ENCODE measurements around the gene MYRFL.
"Not testable (repeated sequence)": the region's sequence is repeated elsewhere in the genome, so short reads cannot be mapped to it uniquely, and the experiment has no call there.

MYRFL gene

DNA sequence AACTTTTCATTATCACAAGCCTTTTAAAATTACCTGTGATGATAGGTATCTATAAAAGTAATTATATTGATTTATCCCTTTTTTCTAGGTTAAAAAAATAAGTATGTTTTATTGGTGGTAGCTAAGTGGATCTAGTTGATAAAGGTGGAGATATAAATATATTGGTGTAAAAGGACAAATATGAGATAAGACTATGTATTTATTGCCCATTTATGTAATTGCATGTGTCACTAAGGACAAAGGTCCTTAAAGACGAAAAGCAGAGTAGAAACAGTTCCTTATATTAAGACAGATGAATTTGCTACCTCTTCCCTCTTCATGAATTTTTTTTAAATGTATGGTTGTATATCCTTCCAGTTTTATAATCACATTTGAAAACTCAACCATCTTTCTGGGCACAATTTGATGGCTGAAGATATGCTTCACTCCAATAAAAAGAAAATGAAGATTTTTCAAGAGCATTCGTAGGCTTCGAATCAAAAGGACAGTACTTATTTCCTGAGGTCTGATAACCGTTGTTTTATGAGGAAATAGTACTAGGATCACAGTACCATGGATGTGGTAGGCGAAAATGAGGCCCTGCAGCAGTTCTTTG is at the start of gene MYRFL:
Gene MYRFL, plus strand, starts transcription at position 262 of the 595 bp plus-strand sequence. Its CDS starts 291 bp downstream, at position 553.
- Histone ChIP-seq H3K27me3 (ENCODE audit: control insufficient read depth in 5 of 5, insufficient read depth in 4 of 5, low read length in 5 of 5) (peaks cover 0 to 3% (median 0%) of the 10 kb centered on the region in 5 donors), H3K9me3 (ENCODE audit: control insufficient read depth in 5 of 5, low read length in 5 of 5) (no peaks in the 10 kb centered on the region), H3K4me1 (ENCODE audit: control insufficient read depth in 5 of 5, insufficient read depth in 5 of 5, low read length in 5 of 5) (peaks cover 0 to 9% (median 6%) of the 10 kb centered on the region in 5 donors), H3K9ac (ENCODE audit: low read length in 5 of 5) (no peak within 1 kb of the TSS), H3K4me3 (ENCODE audit: low read depth in 1 of 5, low read length in 5 of 5) (no peak within 1 kb of the TSS), H3K27ac (ENCODE audit: low read depth, low read length) (no peak within 1 kb of the TSS), H3K36me3 (ENCODE audit: control insufficient read depth in 5 of 5, insufficient read depth in 5 of 5, low read length in 5 of 5) (no peaks in the 10 kb centered on the region)

- peaks cover 0 to 3% (median 0%) of the 10 kb centered on the region in 5 donors for H3K9me3 ChIP-seq (ENCODE audit: control insufficient read depth in 5 of 5, low read length in 5 of 5)
- peaks cover 0 to under 1% (median 0%) of the 10 kb centered on the region in 5 donors for H3K36me3 ChIP-seq (ENCODE audit: control insufficient read depth in 5 of 5, insufficient read depth in 5 of 5, low read length in 5 of 5)
- no peaks in the 10 kb centered on the region for H3K4me1 ChIP-seq (ENCODE audit: control insufficient read depth in 5 of 5, insufficient read depth in 5 of 5, low read length in 5 of 5)
- no peak overlapping the region for H3K27ac ChIP-seq (ENCODE audit: low read depth, low read length)
- no peak overlapping the region for H3K9ac ChIP-seq (ENCODE audit: low read length in 5 of 5)
- no peak overlapping the region for H3K4me3 ChIP-seq (ENCODE audit: low read depth in 1 of 5, low read length in 5 of 5)
- H3K27me3 ChIP-seq (ENCODE audit: control insufficient read depth in 5 of 5, insufficient read depth in 4 of 5, low read length in 5 of 5) = no peaks in the 10 kb centered on the region
Observed at GRCh38 chr12:69779928-69780327, 45.1 kb upstream of the MYRFL start.

DNA sequence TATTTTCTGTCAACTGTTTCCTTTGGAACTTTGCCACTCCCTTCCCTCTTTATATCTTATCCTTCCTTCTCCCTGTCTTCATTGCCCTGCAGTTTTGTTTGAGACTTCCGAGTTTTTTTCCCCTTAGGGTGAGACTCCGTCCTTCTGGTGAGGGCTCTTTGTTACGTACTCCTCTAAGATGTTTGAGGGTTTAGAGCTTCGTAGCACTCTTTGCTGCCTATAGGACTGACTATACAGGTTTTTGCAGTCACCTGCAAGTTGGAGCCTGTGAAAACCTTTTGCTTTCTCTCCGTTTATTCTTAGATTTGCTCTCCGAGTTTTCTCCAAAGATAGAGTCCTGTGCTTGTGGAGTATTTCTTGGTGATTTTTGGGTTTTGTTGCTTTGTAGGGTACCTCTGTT is 41.7 kb upstream of the MYRFL start:
- H3K9ac ChIP-seq (ENCODE audit: low read length in 5 of 5) = no peak overlapping the region
- peaks cover 0 to 11% (median 0%) of the 10 kb centered on the region in 5 donors for H3K36me3 ChIP-seq (ENCODE audit: control insufficient read depth in 5 of 5, insufficient read depth in 5 of 5, low read length in 5 of 5)
- no peak overlapping the region for H3K4me3 ChIP-seq (ENCODE audit: low read depth in 1 of 5, low read length in 5 of 5)

DNA sequence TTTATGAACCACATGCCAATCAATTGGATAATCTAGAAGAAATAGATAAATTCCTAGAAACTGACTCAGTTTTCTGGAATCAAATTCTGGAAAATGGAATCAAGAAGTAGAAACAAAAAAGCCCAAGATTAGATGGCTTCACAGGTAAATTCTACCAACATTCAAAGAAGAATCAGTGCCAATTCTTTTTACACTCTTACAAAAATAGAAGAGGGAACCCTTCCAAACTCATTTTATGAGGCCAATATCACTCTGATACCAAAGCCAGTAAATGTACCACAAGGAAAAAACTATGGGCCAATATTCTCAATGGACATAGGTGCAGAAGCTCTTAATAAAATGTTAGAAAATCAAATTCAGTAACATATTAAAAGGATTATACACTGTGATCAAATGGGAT is 35.7 kb upstream of the MYRFL start:
- H3K36me3 ChIP-seq (ENCODE audit: control insufficient read depth in 5 of 5, insufficient read depth in 5 of 5, low read length in 5 of 5) = peaks cover 0 to 11% (median 0%) of the 10 kb centered on the region in 5 donors

More for the DNA sequence above, 41.7 kb upstream of the MYRFL start:
- Histone ChIP-seq H3K9me3 (ENCODE audit: control insufficient read depth in 5 of 5, low read length in 5 of 5) (peaks cover 0 to 3% (median 0%) of the 10 kb centered on the region in 5 donors), H3K27me3 (ENCODE audit: control insufficient read depth in 5 of 5, insufficient read depth in 4 of 5, low read length in 5 of 5) (no peaks in the 10 kb centered on the region), H3K27ac (ENCODE audit: low read depth, low read length) (no peak overlapping the region), H3K4me1 (ENCODE audit: control insufficient read depth in 5 of 5, insufficient read depth in 5 of 5, low read length in 5 of 5) (no peaks in the 10 kb centered on the region)

GRCh38 chr12:69792533-69792932 is 32.5 kb upstream of the MYRFL start:
- Histone ChIP-seq H3K27me3 (ENCODE audit: control insufficient read depth in 5 of 5, insufficient read depth in 4 of 5, low read length in 5 of 5) (no peaks in the 10 kb centered on the region), H3K27ac (ENCODE audit: low read depth, low read length) (no peak overlapping the region), H3K36me3 (ENCODE audit: control insufficient read depth in 5 of 5, insufficient read depth in 5 of 5, low read length in 5 of 5) (peaks cover 0 to 15% (median 0%) of the 10 kb centered on the region in 5 donors), H3K4me3 (ENCODE audit: low read depth in 1 of 5, low read length in 5 of 5) (peak overlapping the region in 1 of 5 donors; percentile 2), H3K4me1 (ENCODE audit: control insufficient read depth in 5 of 5, insufficient read depth in 5 of 5, low read length in 5 of 5) (no peaks in the 10 kb centered on the region), H3K9ac (ENCODE audit: low read length in 5 of 5) (no peak overlapping the region), H3K9me3 (ENCODE audit: control insufficient read depth in 5 of 5, low read length in 5 of 5) (peaks cover 14 to 25% (median 20%) of the 10 kb centered on the region in 5 donors)

More for the DNA sequence above, 35.7 kb upstream of the MYRFL start:
- no peaks in the 10 kb centered on the region for H3K4me1 ChIP-seq (ENCODE audit: control insufficient read depth in 5 of 5, insufficient read depth in 5 of 5, low read length in 5 of 5)
- H3K27me3 ChIP-seq (ENCODE audit: control insufficient read depth in 5 of 5, insufficient read depth in 4 of 5, low read length in 5 of 5) = no peaks in the 10 kb centered on the region
- no peak overlapping the region for H3K9ac ChIP-seq (ENCODE audit: low read length in 5 of 5)
- H3K4me3 ChIP-seq (ENCODE audit: low read depth in 1 of 5, low read length in 5 of 5) = no peak overlapping the region
- peaks cover 14 to 25% (median 20%) of the 10 kb centered on the region in 5 donors for H3K9me3 ChIP-seq (ENCODE audit: control insufficient read depth in 5 of 5, low read length in 5 of 5)
- H3K27ac ChIP-seq (ENCODE audit: low read depth, low read length) = no peak overlapping the region

GRCh38 chr12:69807101-69807897 is 17.7 kb upstream of the MYRFL start:
- H3K9me3 ChIP-seq (ENCODE audit: control insufficient read depth in 5 of 5, low read length in 5 of 5); H3K4me3 ChIP-seq (ENCODE audit: low read depth in 1 of 5, low read length in 5 of 5); H3K27me3 ChIP-seq (ENCODE audit: control insufficient read depth in 5 of 5, insufficient read depth in 4 of 5, low read length in 5 of 5); H3K9ac ChIP-seq (ENCODE audit: low read length in 5 of 5); H3K27ac ChIP-seq (ENCODE audit: low read depth, low read length); H3K4me1 ChIP-seq (ENCODE audit: control insufficient read depth in 5 of 5, insufficient read depth in 5 of 5, low read length in 5 of 5); H3K36me3 ChIP-seq (ENCODE audit: control insufficient read depth in 5 of 5, insufficient read depth in 5 of 5, low read length in 5 of 5): not testable (repeated sequence)

GRCh38 chr12:69810870-69811498 is 14.0 kb upstream of the MYRFL start:
- Histone ChIP-seq H3K9me3 (ENCODE audit: control insufficient read depth in 5 of 5, low read length in 5 of 5) (peaks cover 0 to 2% (median 0%) of the 10 kb centered on the region in 5 donors), H3K4me3 (ENCODE audit: low read depth in 1 of 5, low read length in 5 of 5) (no peak overlapping the region), H3K27me3 (ENCODE audit: control insufficient read depth in 5 of 5, insufficient read depth in 4 of 5, low read length in 5 of 5) (no peaks in the 10 kb centered on the region), H3K36me3 (ENCODE audit: control insufficient read depth in 5 of 5, insufficient read depth in 5 of 5, low read length in 5 of 5) (no peaks in the 10 kb centered on the region), H3K27ac (ENCODE audit: low read depth, low read length) (no peak overlapping the region), H3K9ac (ENCODE audit: low read length in 5 of 5) (no peak overlapping the region), H3K4me1 (ENCODE audit: control insufficient read depth in 5 of 5, insufficient read depth in 5 of 5, low read length in 5 of 5) (no peaks in the 10 kb centered on the region)

DNA sequence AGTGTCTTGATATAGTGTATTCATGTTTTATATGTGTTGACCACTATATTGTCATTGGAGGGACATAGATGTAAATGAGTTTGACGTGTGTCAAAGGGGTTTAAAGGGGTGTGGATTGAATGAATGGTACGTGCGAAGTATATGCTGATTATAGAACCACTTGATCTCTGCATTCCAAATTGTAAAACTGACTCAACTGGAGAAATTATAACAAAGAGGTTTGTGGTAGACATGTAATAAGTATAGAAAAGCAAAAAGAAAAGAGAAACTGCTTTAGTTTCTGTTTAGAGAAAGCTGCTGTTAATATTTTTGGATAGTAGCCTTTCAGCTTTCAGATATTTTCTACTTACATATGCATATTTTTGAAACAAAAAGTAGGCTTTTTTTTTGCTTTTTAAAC is 8.9 kb upstream of the MYRFL start:
- Histone ChIP-seq H3K4me3 (ENCODE audit: low read depth in 1 of 5, low read length in 5 of 5) (no peak overlapping the region), H3K36me3 (ENCODE audit: control insufficient read depth in 5 of 5, insufficient read depth in 5 of 5, low read length in 5 of 5) (no peaks in the 10 kb centered on the region), H3K9me3 (ENCODE audit: control insufficient read depth in 5 of 5, low read length in 5 of 5) (peaks cover 0 to under 1% (median 0%) of the 10 kb centered on the region in 5 donors), H3K27ac (ENCODE audit: low read depth, low read length) (no peak overlapping the region), H3K9ac (ENCODE audit: low read length in 5 of 5) (no peak overlapping the region), H3K4me1 (ENCODE audit: control insufficient read depth in 5 of 5, insufficient read depth in 5 of 5, low read length in 5 of 5) (peaks cover 0 to under 1% (median 0%) of the 10 kb centered on the region in 5 donors), H3K27me3 (ENCODE audit: control insufficient read depth in 5 of 5, insufficient read depth in 4 of 5, low read length in 5 of 5) (no peaks in the 10 kb centered on the region)

DNA sequence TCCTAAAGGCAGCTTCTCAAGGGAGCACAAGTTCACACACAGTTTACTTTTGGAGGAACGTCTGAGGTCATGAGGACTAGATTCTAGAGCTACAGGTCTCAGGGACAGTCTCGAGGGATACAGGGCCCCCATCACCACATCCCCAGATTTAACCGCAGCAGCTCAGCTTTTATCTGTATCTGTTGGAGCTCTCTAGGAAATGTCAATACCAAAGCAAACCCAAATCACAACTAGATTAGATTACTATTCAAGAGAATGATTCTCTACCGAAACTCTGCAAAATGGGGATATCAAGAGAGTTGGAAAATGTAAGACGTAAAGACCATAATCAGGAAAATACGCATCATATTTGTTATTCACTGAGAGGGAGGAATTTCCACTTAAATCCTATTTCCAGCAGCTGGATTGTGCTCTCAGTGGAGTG is 4.0 kb upstream of the MYRFL start:
- no peak overlapping the region for H3K9ac ChIP-seq (ENCODE audit: low read length in 5 of 5)

More for the DNA sequence above, 4.0 kb upstream of the MYRFL start:
- Histone ChIP-seq H3K27ac (ENCODE audit: low read depth, low read length) (no peak overlapping the region), H3K4me1 (ENCODE audit: control insufficient read depth in 5 of 5, insufficient read depth in 5 of 5, low read length in 5 of 5) (peaks cover 0 to 9% (median 6%) of the 10 kb centered on the region in 5 donors), H3K4me3 (ENCODE audit: low read depth in 1 of 5, low read length in 5 of 5) (no peak overlapping the region), H3K27me3 (ENCODE audit: control insufficient read depth in 5 of 5, insufficient read depth in 4 of 5, low read length in 5 of 5) (peaks cover 0 to 3% (median 0%) of the 10 kb centered on the region in 5 donors), H3K36me3 (ENCODE audit: control insufficient read depth in 5 of 5, insufficient read depth in 5 of 5, low read length in 5 of 5) (no peaks in the 10 kb centered on the region), H3K9me3 (ENCODE audit: control insufficient read depth in 5 of 5, low read length in 5 of 5) (no peaks in the 10 kb centered on the region)
